DOHH2 (cell line): Measurements from ENCODE around the gene ABCD4.

ENCODE experiments used
- CTCF ChIP-seq: fragments of 200-600 bp; sonication (generic); IDR thresholded peaks from one replicate; pipeline ENCODE4 v1.5.1; 2014; ENCODE audit warnings: antibody characterized with exemption, mild to moderate bottlenecking, low read depth, low read length; ENCODE audit not compliant: poor library complexity, severe bottlenecking
- EZH2phosphoT487 ChIP-seq: fragments of 200-600 bp; sonication (generic); IDR thresholded peaks from 2 replicates; pipeline ENCODE4 v1.6.1; 2017; ENCODE audit warnings: borderline replicate concordance, mild to moderate bottlenecking, antibody characterized with exemption, low read length, moderate library complexity, mixed read lengths

- TF ChIP-seq CTCF = no peak
- TF ChIP-seq EZH2phosphoT487 = no peak
Observed at GRCh38 chr14:74275241-74275841, 27.4 kb downstream of the ABCD4 start.
